BE2C (cell line): Measurements from ENCODE around the gene SOX6.

ENCODE experiments used
- DNase-seq: peaks from one replicate; pipeline ENCODE4 v3.0.0-alpha.2; 2020
- H3K27me3 ChIP-seq: fragments of 250-450 bp; sonication (Bioruptor Pico); 2 replicates; pipeline ENCODE4 v1.5.1; 2020; ENCODE audit warnings: mild to moderate bottlenecking
- H3K36me3 ChIP-seq: fragments of 250-450 bp; sonication (Bioruptor Pico); 2 replicates; pipeline ENCODE4 v1.5.1; 2020; ENCODE audit warnings: mild to moderate bottlenecking
- H3K4me1 ChIP-seq: fragments of 250-450 bp; sonication (Bioruptor Pico); 2 replicates; pipeline ENCODE4 v1.5.1; 2020
- H3K4me3 ChIP-seq: 2 replicates; pipeline ENCODE4 v1.5.1; 2011; ENCODE audit warnings: low read depth, low read length
- H3K9me3 ChIP-seq: fragments of 250-450 bp; sonication (Bioruptor Pico); 2 replicates; pipeline ENCODE4 v1.5.1; 2020
- TF ChIP-seq, protein P1 (sequence below): IDR thresholded peaks from 2 replicates; pipeline ENCODE4 v1.5.1; 2012; ENCODE audit warnings: mild to moderate bottlenecking, low read depth, low read length

Gene SOX6

DNA sequence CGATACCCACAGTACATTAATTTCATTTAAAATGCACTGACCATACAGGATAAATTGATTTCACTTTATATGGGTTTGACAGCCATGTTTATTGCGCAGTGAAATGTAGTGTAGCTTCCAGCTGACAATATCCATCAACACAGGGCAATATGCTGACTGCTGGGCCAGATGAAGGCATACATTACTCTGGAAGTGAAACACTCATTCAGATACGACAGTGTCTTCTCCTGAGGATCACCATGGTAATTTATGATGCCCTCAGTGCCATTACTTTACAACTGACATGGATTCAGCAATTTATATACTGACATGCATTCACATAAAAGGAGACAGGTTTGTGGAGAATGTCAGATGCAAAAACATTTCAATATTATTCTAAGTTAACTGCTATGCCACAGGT is 365.1 kb downstream of the SOX6 start:
- TF ChIP-seq, protein P1, sequence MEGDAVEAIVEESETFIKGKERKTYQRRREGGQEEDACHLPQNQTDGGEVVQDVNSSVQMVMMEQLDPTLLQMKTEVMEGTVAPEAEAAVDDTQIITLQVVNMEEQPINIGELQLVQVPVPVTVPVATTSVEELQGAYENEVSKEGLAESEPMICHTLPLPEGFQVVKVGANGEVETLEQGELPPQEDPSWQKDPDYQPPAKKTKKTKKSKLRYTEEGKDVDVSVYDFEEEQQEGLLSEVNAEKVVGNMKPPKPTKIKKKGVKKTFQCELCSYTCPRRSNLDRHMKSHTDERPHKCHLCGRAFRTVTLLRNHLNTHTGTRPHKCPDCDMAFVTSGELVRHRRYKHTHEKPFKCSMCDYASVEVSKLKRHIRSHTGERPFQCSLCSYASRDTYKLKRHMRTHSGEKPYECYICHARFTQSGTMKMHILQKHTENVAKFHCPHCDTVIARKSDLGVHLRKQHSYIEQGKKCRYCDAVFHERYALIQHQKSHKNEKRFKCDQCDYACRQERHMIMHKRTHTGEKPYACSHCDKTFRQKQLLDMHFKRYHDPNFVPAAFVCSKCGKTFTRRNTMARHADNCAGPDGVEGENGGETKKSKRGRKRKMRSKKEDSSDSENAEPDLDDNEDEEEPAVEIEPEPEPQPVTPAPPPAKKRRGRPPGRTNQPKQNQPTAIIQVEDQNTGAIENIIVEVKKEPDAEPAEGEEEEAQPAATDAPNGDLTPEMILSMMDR: no peak
- Histone ChIP-seq H3K4me1 (no peaks in the 10 kb centered on the region), H3K27me3 (no peaks in the 10 kb centered on the region), H3K4me3 (no peak overlapping the region), H3K36me3 (no peaks in the 10 kb centered on the region), H3K9me3 (no peaks in the 10 kb centered on the region)
- DNase-seq: no peak

DNA sequence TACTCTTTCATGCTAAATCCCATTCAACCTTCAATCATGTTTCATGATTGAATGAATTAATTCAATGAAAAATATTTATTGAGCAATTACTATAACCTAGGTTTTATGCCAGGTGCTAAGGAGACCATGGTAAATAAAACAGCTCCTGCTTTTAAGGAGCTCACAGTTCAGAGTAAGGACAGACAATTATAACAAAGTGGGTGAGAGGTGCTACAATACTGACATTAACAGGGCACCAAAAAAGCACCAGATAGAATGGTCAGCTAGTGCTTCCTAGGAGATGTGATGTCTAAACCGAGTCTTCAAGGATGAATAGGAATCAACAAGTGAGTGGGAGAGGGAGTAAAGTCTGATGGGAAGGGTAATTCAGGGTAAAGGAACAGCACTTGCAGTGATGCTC is 366.7 kb downstream of the SOX6 start:
- Histone ChIP-seq H3K36me3 (no peaks in the 10 kb centered on the region), H3K27me3 (no peaks in the 10 kb centered on the region), H3K9me3 (no peaks in the 10 kb centered on the region), H3K4me3 (no peak overlapping the region), H3K4me1 (no peaks in the 10 kb centered on the region)
- TF ChIP-seq, protein P1: no peak
- DNase-seq: no peak

DNA sequence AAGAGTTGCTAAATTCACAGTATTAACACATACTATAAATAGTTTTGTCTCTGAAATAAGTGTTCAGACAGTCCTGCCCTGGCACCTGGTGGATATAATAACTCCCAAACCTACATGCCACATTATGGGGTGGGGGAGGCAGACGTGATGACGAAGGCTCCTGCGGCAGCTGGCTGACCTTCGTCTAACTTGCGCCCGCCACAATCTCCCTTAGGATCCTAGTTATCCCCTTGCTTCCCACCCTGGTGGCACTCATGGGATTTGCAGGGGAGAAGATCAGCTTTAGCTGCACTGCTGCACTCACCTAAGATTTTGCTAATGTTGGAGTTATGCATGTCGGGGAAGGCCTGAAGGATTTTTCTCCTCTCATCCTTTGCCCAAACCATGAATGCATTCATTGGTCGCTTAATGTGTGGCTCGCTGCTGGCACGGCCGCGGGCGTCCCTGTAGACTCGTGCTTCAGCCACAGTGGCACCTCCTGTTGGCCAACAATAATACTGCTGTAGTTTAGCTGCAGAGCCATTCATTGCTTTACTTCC is 367.6 kb downstream of the SOX6 start:
- TF ChIP-seq, protein P1: peak; percentile 17; the same call in 1 of the 2 replicates
- H3K27me3 ChIP-seq: no peaks in the 10 kb centered on the region
- H3K4me1 ChIP-seq: no peaks in the 10 kb centered on the region
- H3K36me3 ChIP-seq: no peaks in the 10 kb centered on the region
- DNase-seq: no peak
- H3K4me3 ChIP-seq: no peak overlapping the region
- H3K9me3 ChIP-seq: no peaks in the 10 kb centered on the region

DNA sequence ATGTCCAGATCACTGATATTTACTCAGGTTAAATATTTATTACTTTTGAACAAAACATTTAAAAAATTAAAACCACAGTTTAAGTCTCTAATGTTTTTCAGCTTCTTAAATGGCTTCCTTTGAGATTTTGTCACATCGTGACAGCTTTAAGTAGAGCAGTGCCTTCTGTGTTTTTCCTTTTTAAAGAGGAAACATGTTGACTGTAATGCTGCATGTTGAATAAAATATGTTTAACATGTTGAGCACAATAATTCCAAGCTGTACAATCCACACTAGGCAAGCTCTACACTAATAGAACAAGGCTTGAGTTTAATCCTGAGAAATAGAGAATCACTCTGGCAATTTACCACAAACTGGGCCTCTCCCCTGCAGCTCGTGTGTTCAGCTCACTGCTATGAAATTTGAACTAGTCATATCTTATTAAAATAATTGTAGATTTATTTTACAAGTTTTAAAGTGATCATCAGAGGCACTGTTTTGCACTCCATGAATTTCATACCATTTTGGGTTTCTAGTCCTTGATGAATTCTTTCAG is 368.3 kb downstream of the SOX6 start:
- no peak overlapping the region for H3K4me3 ChIP-seq
- no peak for DNase-seq
- TF ChIP-seq, protein P1: no peak
- no peaks in the 10 kb centered on the region for H3K4me1 ChIP-seq
- no peaks in the 10 kb centered on the region for H3K36me3 ChIP-seq
- H3K27me3 ChIP-seq: no peaks in the 10 kb centered on the region
- H3K9me3 ChIP-seq: no peaks in the 10 kb centered on the region

DNA sequence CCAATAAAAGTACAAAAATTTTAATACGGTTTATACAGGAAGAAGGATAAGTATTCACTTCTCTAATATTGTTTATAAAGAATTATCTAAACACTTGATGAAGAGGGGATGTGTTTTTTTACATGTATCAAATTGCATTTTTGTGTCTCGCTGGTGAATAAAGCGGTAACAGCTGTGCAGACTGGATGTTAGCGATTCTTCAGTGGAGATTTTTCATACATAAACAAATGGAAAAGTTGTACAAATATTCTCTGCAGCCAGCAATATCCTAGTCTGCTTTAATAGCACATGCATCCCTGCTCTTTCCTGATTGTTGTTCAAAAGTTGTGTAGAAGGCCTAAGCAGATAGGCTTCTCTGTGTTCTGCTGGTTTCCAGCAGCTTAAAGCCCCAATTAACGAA is 369.3 kb downstream of the SOX6 start:
- Histone ChIP-seq H3K27me3 (no peaks in the 10 kb centered on the region), H3K36me3 (no peaks in the 10 kb centered on the region), H3K4me3 (no peak overlapping the region), H3K4me1 (no peaks in the 10 kb centered on the region), H3K9me3 (no peaks in the 10 kb centered on the region)
- no peak for DNase-seq
- TF ChIP-seq, protein P1: no peak

DNA sequence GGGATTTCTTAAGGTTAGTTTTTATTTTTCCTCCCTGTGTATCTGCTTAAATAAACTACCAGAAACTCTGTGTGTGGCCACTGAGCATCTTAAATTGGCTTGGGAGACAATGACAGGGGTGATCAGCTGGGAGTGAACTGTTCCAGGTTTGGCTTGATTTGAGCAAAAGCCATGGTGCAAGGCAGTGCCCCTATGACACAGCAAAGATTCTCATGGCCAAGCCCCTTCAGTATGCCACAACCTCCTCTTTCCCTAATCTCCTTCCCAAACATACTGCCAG is 370.5 kb downstream of the SOX6 start:
- no peak overlapping the region for H3K4me3 ChIP-seq
- H3K9me3 ChIP-seq: no peaks in the 10 kb centered on the region
- no peaks in the 10 kb centered on the region for H3K27me3 ChIP-seq
- no peak for DNase-seq
- no peaks in the 10 kb centered on the region for H3K4me1 ChIP-seq
- no peaks in the 10 kb centered on the region for H3K36me3 ChIP-seq
- TF ChIP-seq, protein P1: no peak
